ENCODE data around the gene FILIP1L.

- TF ChIP-seq POLR2A (IDR thresholded peaks at IDR 0.05) (no peak), CTCF (IDR thresholded peaks at IDR 0.05) (no peak)
Observed at GRCh38 chr3:99866261-99866761, 248.0 kb downstream of the FILIP1L start.

All from stomach (tissue), 4 donors.